Tibial nerve (tissue), 4 donors: ENCODE results near the gene TLR3. TPM values are rescaled to one million over a fixed set of nuclear protein-coding genes. Genes with fewer than 3 reads are reported as not detected.
A peak's percentile ranks its signal among the peaks of the same experiment; 100 is the strongest.

Experiments
- DNase-seq, 2 donors: peaks; one replicate each; pipeline ENCODE4 v3.0.0-alpha.2; 2019; ENCODE audit warnings: low spot score in 2 of 2
- H3K27ac ChIP-seq, 4 donors: fragments of 200-600 bp; sonication (generic) in 3 of 4; one replicate each; pipeline ENCODE4 v1.5.1; 2017 to 2019; ENCODE audit warnings: mild to moderate bottlenecking in 1 of 4
- H3K27me3 ChIP-seq, 2 donors: fragments of 200-600 bp; sonication (generic) in 1 of 2; one replicate each; pipeline versions ENCODE4 v1.5.1 to v1.6.0; 2017 to 2019
- H3K36me3 ChIP-seq, 3 donors: fragments of 200-600 bp; sonication (generic); one replicate each; pipeline ENCODE4 v1.5.1; 2018 to 2019
- H3K4me1 ChIP-seq, 4 donors: fragments of 200-600 bp; sonication (generic) in 3 of 4; one replicate each; pipeline ENCODE4 v1.5.1; 2017 to 2019
- H3K4me3 ChIP-seq, 4 donors: fragments of 200-600 bp; sonication (generic) in 3 of 4; one replicate each; pipeline ENCODE4 v1.5.1; 2017 to 2019; ENCODE audit warnings: mild to moderate bottlenecking in 1 of 4, moderate library complexity in 1 of 4
- H3K9me3 ChIP-seq, 4 donors: fragments of 200-600 bp; sonication (generic) in 3 of 4; one replicate each; pipeline ENCODE4 v1.5.1; 2017 to 2019
- CTCF ChIP-seq, 5 experiments: fragments of 200-600 bp in 3 of 5; fragments of 450-650 bp in 2 of 5; sonication (generic) in 3 of 5; IDR thresholded peaks; one replicate each; pipeline ENCODE4 v1.5.1; 2016 to 2019; ENCODE audit warnings: antibody characterized with exemption in 5 of 5, mild to moderate bottlenecking in 3 of 5, moderate library complexity in 2 of 5
- EP300 ChIP-seq, 2 donors: sonication (generic); formaldehyde crosslinking; IDR thresholded peaks; one replicate each; pipeline ENCODE4 v1.6.1; 2017; ENCODE audit warnings: antibody characterized with exemption in 2 of 2, mild to moderate bottlenecking in 1 of 2
- POLR2A ChIP-seq, 2 donors: fragments of 450-650 bp; IDR thresholded peaks; one replicate each; pipeline ENCODE4 v1.6.1; 2017; ENCODE audit warnings: antibody characterized with exemption in 2 of 2, mild to moderate bottlenecking in 2 of 2, moderate library complexity in 2 of 2
- WGBS, 2 donors: methylation state at CpG; one replicate each; pipeline ENCODE4 v1.1.5; 2018; 5-methylcytosine and 5-hydroxymethylcytosine counted together
- total RNA-seq, 4 donors: library from RNA; depleted of rRNA; stranded (reverse); fragments of >200 nt; gene quantifications; one replicate each; pipeline ENCODE4 v1.1.0, GENCODE V29; 2016

Gene TLR3
- total RNA-seq, 4 donors from 2014 or later: 3.9 to 13.3 (median 6.0) TPM

GRCh38 chr4:186116697-186117096 lies 47.7 kb downstream of the TLR3 start:
- Histone ChIP-seq H3K9me3 (no peaks in the 10 kb centered on the region), H3K27me3 (no peaks in the 10 kb centered on the region), H3K27ac (no peak overlapping the region), H3K36me3 (no peaks in the 10 kb centered on the region), H3K4me1 (no peaks in the 10 kb centered on the region), H3K4me3 (no peak overlapping the region)
- TF ChIP-seq CTCF (IDR thresholded peaks at IDR 0.05) (no peak), POLR2A (IDR thresholded peaks at IDR 0.05) (no peak), EP300 (IDR thresholded peaks at IDR 0.05) (no peak)
- WGBS, 2 donors: 80 to 89% methylated on average over 2 of the region's 2 CpGs
- no peak for DNase-seq

GRCh38 chr4:186118582-186118981 lies 49.6 kb downstream of the TLR3 start:
- no peak for TF ChIP-seq EP300 (IDR thresholded peaks at IDR 0.05)
- no peak for TF ChIP-seq CTCF (IDR thresholded peaks at IDR 0.05)
- TF ChIP-seq POLR2A (IDR thresholded peaks at IDR 0.05): no peak
- Histone ChIP-seq H3K27me3 (no peaks in the 10 kb centered on the region), H3K4me1 (no peaks in the 10 kb centered on the region), H3K27ac (no peak overlapping the region), H3K9me3 (no peaks in the 10 kb centered on the region), H3K36me3 (no peaks in the 10 kb centered on the region), H3K4me3 (peak overlapping the region in 1 of 4 donors; percentile 2)
- WGBS, 2 donors: 39 to 40% methylated on average over 7 of the region's 7 CpGs
- DNase-seq: no peak

GRCh38 chr4:186121057-186121456 lies 52.1 kb downstream of the TLR3 start:
- Histone ChIP-seq H3K4me1 (no peaks in the 10 kb centered on the region), H3K36me3 (no peaks in the 10 kb centered on the region), H3K4me3 (no peak overlapping the region), H3K27ac (no peak overlapping the region), H3K9me3 (no peaks in the 10 kb centered on the region), H3K27me3 (no peaks in the 10 kb centered on the region)
- no peak for DNase-seq
- TF ChIP-seq POLR2A (IDR thresholded peaks at IDR 0.05) (no peak), CTCF (IDR thresholded peaks at IDR 0.05) (no peak), EP300 (IDR thresholded peaks at IDR 0.05) (no peak)
- 84% methylated on average over 2 of the region's 2 CpGs for WGBS, 2 donors

- 89 to 93% methylated on average over 3 of the region's 3 CpGs for WGBS, 2 donors
- H3K4me1 ChIP-seq: no peaks in the 10 kb centered on the region
- no peaks in the 10 kb centered on the region for H3K27me3 ChIP-seq
- H3K9me3 ChIP-seq: no peaks in the 10 kb centered on the region
- no peaks in the 10 kb centered on the region for H3K36me3 ChIP-seq
- H3K4me3 ChIP-seq: no peak overlapping the region
- no peak for TF ChIP-seq POLR2A (IDR thresholded peaks at IDR 0.05)
- TF ChIP-seq EP300 (IDR thresholded peaks at IDR 0.05): no peak
- no peak for TF ChIP-seq CTCF (IDR thresholded peaks at IDR 0.05)
- no peak overlapping the region for H3K27ac ChIP-seq
- DNase-seq: no peak
Measured at GRCh38 chr4:186128842-186129241, 59.9 kb downstream of the TLR3 start.

GRCh38 chr4:186131935-186132334 lies 63.0 kb downstream of the TLR3 start:
- TF ChIP-seq CTCF (IDR thresholded peaks at IDR 0.05) (no peak), EP300 (IDR thresholded peaks at IDR 0.05) (no peak), POLR2A (IDR thresholded peaks at IDR 0.05) (no peak)
- Histone ChIP-seq H3K36me3 (no peaks in the 10 kb centered on the region), H3K4me3 (no peak overlapping the region), H3K9me3 (no peaks in the 10 kb centered on the region), H3K27ac (no peak overlapping the region), H3K4me1 (no peaks in the 10 kb centered on the region), H3K27me3 (no peaks in the 10 kb centered on the region)
- no peak for DNase-seq
- 84 to 91% methylated on average over 2 of the region's 2 CpGs for WGBS, 2 donors
